Measurements from ENCODE around the gene PSMD5. TPM values are rescaled to one million over a fixed set of nuclear protein-coding genes. Genes with fewer than 3 reads are reported as not detected.

The PSMD5 gene
- total and polyA plus RNA-seq, 9 of the 15 experiments (the other 6 are each of a cell fraction or from before 2014, with no cell fraction given): 46.4 to 148 (median 76.3) TPM

- DNase-seq (ENCODE audit: extremely low read depth in 1 of 4, low spot score in 3 of 4) (peak in 1 of 4 experiments; percentile 57), ATAC-seq (peak; percentile 21), FAIRE-seq (no peak)
- Histone ChIP-seq H3K9ac (ENCODE audit: insufficient read depth in 1 of 2, low read depth in 2 of 2, low read length in 2 of 2) (peak overlapping the region in 1 of 2 experiments; percentile 54; a peak in 3 of 4 replicates), H3K9me1 (ENCODE audit: control insufficient read depth, insufficient read depth, low read length) (peaks cover 5% of the 10 kb centered on the region), H3K4me2 (ENCODE audit: insufficient read depth, low read length) (no peak overlapping the region), H3K79me2 (ENCODE audit: control insufficient read depth, insufficient read depth, low read length) (no peaks in the 10 kb centered on the region), H3K36me3 (ENCODE audit: control insufficient read depth, insufficient read depth, low read length) (peaks cover 83% of the 10 kb centered on the region), H2AFZ (ENCODE audit: low read depth, low read length) (no peak overlapping the region), H3K9me3 (replicated peaks; ENCODE audit: control insufficient read depth, insufficient read depth, low read depth, low read length) (no peaks in the 10 kb centered on the region), H3K4me1 (replicated peaks in 1 of 2; ENCODE audit: control insufficient read depth in 2 of 2, insufficient read depth in 2 of 2, low read length in 2 of 2) (peaks cover 0 to 7% of the 10 kb centered on the region in 2 experiments; a peak in 1 of 5 replicates), H3K27ac (ENCODE audit: extremely low read depth, low read depth, low read length) (no peak overlapping the region), H3K27me3 (ENCODE audit: control insufficient read depth in 2 of 2, insufficient read depth in 2 of 2, low read length in 2 of 2) (no peaks in the 10 kb centered on the region), H3K4me3 (no peak overlapping the region), H4K20me1 (replicated peaks; ENCODE audit: control insufficient read depth, insufficient read depth, low read length) (no peaks in the 10 kb centered on the region)
- 77% methylated on average over 7 of the region's 7 CpGs for WGBS (ENCODE audit: insufficient coverage, low coverage, missing lambda C conversion rate)
- intact Hi-C loops (cut with micrococcal nuclease): no loop called here
- ChIA-PET POLR2A (interaction anchor here (0.7 to 5.9 kb wide), 9 partner anchors 9 to 124 kb away, joined by 3 to 78 read pairs (median 7); partner anchors contain the start of genes PHF19 and PSMD5), CTCF (ENCODE audit: low intra/inter-chr PET ratio) (no interaction called here)
- in situ Hi-C loops (cut with MboI): no loop called here
- TSS peak; percentile 25 for BruUV-seq (replicated peaks)
- TF ChIP-seq POLR2AphosphoS2 (IDR thresholded peaks at IDR 0.05; ENCODE audit: low read length) (peak; percentile 91), POLR2G (IDR thresholded peaks at IDR 0.05; ENCODE audit: low read depth, low read length) (peak; percentile 79), JUN (IDR thresholded peaks at IDR 0.05; ENCODE audit: borderline replicate concordance, low read depth, low read length) (no peak), JUN (CRISPR knock-in tag; IDR thresholded peaks at IDR 0.05; ENCODE audit: borderline replicate concordance) (peak; percentile 63; the same call in 1 of the 2 replicates), RBFOX2 (IDR thresholded peaks at IDR 0.05; ENCODE audit: low read depth, low read length) (peak; percentile 48; the same call in 1 of the 2 replicates), ZBTB17 (CRISPR knock-in tag; IDR thresholded peaks at IDR 0.05) (no peak), ZNF717 (CRISPR knock-in tag; IDR thresholded peaks at IDR 0.05) (peak; percentile 74; the same call in 1 of the 2 replicates), CREB3L1 (IDR thresholded peaks at IDR 0.05; ENCODE audit: borderline replicate concordance, low read depth) (no peak), ZC3H4 (CRISPR knock-in tag; IDR thresholded peaks at IDR 0.05; ENCODE audit: borderline replicate concordance) (0 out of 2 replicates have a peak, but pooled peaks have one; percentile 46), RBM39 (optimal IDR thresholded peaks at IDR 0.05; ENCODE audit: low read depth, low read length) (peak; percentile 34), EP400 (IDR thresholded peaks at IDR 0.05) (no peak), ZNF143 (CRISPR knock-in tag; IDR thresholded peaks at IDR 0.05) (0 out of 2 replicates have a peak, but pooled peaks have one; percentile 13), ZNF133 (CRISPR knock-in tag; IDR thresholded peaks at IDR 0.05) (no peak), SNIP1 (IDR thresholded peaks at IDR 0.05; ENCODE audit: low read depth) (no peak), NCOA4 (IDR thresholded peaks at IDR 0.05; ENCODE audit: partially characterized antibody) (no peak), HNRNPLL (IDR thresholded peaks at IDR 0.05; ENCODE audit: low read depth, low read length, poor library complexity, severe bottlenecking) (peak; percentile 42), USF1 (CRISPR knock-in tag; IDR thresholded peaks at IDR 0.05) (peak; percentile 12; the same call in 1 of the 2 replicates), LCOR (CRISPR knock-in tag; IDR thresholded peaks at IDR 0.05) (no peak), ZNF561 (CRISPR knock-in tag; conservative IDR thresholded peaks at IDR 0.05) (no peak)
Observed at GRCh38 chr9:120855827-120856670, 13.3 kb upstream of the PSMD5 start.
